Vagina (tissue), 2 donors: ENCODE measurements around the gene PLPP2.

ENCODE experiments used
- POLR2A ChIP-seq, 2 donors: fragments of 450-650 bp; IDR thresholded peaks; one replicate each; pipeline ENCODE4 v1.6.1; 2017; ENCODE audit warnings: antibody characterized with exemption in 2 of 2, mild to moderate bottlenecking in 2 of 2, moderate library complexity in 2 of 2
- POLR2AphosphoS5 ChIP-seq, 2 donors: sonication (generic); formaldehyde crosslinking; IDR thresholded peaks; one replicate each; pipeline ENCODE4 v1.9.0; 2017; ENCODE audit warnings: antibody characterized with exemption in 2 of 2, mild to moderate bottlenecking in 2 of 2, low read depth in 1 of 2; ENCODE audit not compliant: insufficient read depth in 1 of 2
- TF ChIP-seq, protein P1 (sequence below), 3 experiments: fragments of 450-650 bp in 2 of 3; fragments of 200-600 bp in 1 of 3; sonication (generic) in 1 of 3; IDR thresholded peaks; one replicate each; pipeline ENCODE4 v1.5.1; 2017 to 2019; ENCODE audit warnings: antibody characterized with exemption in 3 of 3, mild to moderate bottlenecking in 2 of 3, moderate library complexity in 2 of 3

DNA sequence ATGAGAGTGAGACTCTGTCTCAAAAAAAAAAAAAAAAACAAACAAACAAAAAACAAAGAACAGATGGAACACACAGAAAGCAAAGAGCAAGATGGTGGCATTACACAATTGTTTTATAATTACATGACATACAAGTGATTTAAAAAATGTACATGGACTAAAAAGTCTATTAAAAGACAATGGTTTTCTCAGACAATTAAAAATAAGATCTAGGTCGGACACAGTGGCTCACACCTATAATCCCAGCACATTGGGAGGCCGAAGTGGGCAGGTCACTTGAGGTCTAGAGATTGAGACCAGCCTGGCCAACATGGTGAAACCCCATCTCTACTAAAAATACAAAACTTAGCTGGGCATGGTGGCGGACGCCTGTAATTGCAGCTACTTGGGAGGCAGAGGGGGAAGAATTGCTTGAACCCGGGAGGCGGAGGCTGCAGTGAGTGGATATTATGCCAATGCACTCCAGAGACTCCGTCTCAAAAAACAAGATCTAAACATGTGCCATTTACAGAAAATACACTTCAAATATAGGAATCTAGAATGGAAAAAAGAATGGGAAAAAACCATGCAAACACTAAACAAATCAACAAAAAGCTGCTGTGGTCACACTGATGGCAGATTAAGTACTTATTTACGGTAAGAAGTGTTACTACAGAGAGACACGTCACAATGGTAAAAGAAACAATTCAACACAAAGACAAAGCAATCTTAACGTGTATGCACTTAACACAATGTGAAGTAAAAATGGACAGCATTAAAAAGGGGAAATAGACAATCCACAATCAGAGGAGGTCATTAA is 26.7 kb upstream of the PLPP2 start:
- TF ChIP-seq POLR2A (IDR thresholded peaks at IDR 0.05) (no peak), POLR2AphosphoS5 (IDR thresholded peaks at IDR 0.05; ENCODE audit: insufficient read depth in 1 of 2, low read depth in 1 of 2) (no peak)
- TF ChIP-seq, protein P1, sequence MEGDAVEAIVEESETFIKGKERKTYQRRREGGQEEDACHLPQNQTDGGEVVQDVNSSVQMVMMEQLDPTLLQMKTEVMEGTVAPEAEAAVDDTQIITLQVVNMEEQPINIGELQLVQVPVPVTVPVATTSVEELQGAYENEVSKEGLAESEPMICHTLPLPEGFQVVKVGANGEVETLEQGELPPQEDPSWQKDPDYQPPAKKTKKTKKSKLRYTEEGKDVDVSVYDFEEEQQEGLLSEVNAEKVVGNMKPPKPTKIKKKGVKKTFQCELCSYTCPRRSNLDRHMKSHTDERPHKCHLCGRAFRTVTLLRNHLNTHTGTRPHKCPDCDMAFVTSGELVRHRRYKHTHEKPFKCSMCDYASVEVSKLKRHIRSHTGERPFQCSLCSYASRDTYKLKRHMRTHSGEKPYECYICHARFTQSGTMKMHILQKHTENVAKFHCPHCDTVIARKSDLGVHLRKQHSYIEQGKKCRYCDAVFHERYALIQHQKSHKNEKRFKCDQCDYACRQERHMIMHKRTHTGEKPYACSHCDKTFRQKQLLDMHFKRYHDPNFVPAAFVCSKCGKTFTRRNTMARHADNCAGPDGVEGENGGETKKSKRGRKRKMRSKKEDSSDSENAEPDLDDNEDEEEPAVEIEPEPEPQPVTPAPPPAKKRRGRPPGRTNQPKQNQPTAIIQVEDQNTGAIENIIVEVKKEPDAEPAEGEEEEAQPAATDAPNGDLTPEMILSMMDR (IDR thresholded peaks at IDR 0.05) = no peak
